ENCODE data around the gene PTPN20. TPM values are rescaled to one million over a fixed set of nuclear protein-coding genes. Genes with fewer than 3 reads are reported as not detected.
A peak's percentile ranks its signal among the peaks of the same experiment; 100 is the strongest.

PTPN20 gene
- total RNA-seq, 1 donor from 2014 or later: 0.97 TPM

DNA sequence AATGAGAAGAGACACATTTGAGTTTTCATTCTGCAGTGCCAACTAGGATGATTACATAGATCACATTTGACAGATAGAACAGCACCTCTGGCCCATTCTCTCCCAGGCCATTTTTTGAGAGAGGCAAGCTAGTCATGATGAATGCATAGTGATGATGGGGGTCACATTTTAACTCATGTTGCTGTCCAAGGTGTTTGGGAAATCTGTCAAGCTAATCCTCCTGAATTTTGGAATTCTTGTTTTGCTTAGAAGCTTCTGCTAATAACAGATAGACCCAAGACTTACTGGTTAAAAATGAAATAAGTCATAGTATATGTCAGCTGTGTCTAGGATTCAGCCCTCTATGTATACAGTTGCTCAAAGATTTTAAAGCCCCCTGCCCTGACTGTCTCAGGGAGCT, 101.0 kb downstream of the PTPN20 start:
- no peaks in the 10 kb centered on the region for H3K4me1 Mint-ChIP-seq (ENCODE audit: unreplicated experiment)
- no peak overlapping the region for H3K4me3 Mint-ChIP-seq (ENCODE audit: unreplicated experiment)
- no peaks in the 10 kb centered on the region for H3K36me3 Mint-ChIP-seq (ENCODE audit: low read depth, unreplicated experiment)
- no peaks in the 10 kb centered on the region for H3K9me3 Mint-ChIP-seq (ENCODE audit: unreplicated experiment)
- DNase-seq (ENCODE audit: low spot score): no peak
- TF ChIP-seq, protein P1, sequence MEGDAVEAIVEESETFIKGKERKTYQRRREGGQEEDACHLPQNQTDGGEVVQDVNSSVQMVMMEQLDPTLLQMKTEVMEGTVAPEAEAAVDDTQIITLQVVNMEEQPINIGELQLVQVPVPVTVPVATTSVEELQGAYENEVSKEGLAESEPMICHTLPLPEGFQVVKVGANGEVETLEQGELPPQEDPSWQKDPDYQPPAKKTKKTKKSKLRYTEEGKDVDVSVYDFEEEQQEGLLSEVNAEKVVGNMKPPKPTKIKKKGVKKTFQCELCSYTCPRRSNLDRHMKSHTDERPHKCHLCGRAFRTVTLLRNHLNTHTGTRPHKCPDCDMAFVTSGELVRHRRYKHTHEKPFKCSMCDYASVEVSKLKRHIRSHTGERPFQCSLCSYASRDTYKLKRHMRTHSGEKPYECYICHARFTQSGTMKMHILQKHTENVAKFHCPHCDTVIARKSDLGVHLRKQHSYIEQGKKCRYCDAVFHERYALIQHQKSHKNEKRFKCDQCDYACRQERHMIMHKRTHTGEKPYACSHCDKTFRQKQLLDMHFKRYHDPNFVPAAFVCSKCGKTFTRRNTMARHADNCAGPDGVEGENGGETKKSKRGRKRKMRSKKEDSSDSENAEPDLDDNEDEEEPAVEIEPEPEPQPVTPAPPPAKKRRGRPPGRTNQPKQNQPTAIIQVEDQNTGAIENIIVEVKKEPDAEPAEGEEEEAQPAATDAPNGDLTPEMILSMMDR (IDR thresholded peaks at IDR 0.05; ENCODE audit: unreplicated experiment): no peak
- peaks cover 1% of the 10 kb centered on the region for H3K27me3 Mint-ChIP-seq (ENCODE audit: unreplicated experiment)
- H3K27ac Mint-ChIP-seq (ENCODE audit: unreplicated experiment): peak overlapping the region; percentile 24

DNA sequence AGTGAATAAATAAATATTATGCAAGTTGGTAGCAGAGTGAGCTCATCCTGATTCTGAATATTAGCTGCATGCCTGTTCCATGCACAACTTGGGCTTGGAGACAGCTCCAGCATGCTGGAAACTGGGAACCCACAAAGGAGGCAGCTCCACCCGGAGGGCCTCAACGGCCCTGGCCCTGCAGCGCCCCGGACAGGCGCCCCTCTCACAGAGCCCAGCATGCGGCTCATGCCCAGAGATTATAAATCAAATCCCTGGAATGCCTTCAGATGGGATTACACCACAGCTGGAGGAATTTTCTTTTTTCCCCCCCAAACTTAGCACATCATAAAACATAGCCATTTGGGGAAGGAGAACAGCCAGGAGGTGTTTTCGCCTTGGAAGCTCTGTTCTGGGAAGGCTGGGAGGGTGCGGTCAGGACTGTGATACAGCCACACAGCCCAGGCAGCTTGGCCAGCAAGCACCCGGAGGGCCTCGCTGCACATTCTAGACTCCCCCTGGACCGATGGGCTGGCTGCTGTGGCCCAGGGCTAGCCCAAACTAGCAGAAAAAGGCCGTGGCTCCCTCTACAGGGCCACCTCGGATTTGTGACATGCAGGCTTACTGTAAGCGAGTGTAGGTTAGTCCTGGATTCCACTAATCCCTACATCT, 102.4 kb downstream of the PTPN20 start:
- Mint-ChIP-seq H3K9me3 (ENCODE audit: unreplicated experiment) (no peaks in the 10 kb centered on the region), H3K4me3 (ENCODE audit: unreplicated experiment) (no peak overlapping the region), H3K27me3 (ENCODE audit: unreplicated experiment) (peaks cover 1% of the 10 kb centered on the region), H3K4me1 (ENCODE audit: unreplicated experiment) (no peaks in the 10 kb centered on the region), H3K36me3 (ENCODE audit: low read depth, unreplicated experiment) (no peaks in the 10 kb centered on the region), H3K27ac (ENCODE audit: unreplicated experiment) (no peak overlapping the region)
- TF ChIP-seq, protein P1 (IDR thresholded peaks at IDR 0.05; ENCODE audit: unreplicated experiment): no peak
- DNase-seq (ENCODE audit: low spot score): no peak

DNA sequence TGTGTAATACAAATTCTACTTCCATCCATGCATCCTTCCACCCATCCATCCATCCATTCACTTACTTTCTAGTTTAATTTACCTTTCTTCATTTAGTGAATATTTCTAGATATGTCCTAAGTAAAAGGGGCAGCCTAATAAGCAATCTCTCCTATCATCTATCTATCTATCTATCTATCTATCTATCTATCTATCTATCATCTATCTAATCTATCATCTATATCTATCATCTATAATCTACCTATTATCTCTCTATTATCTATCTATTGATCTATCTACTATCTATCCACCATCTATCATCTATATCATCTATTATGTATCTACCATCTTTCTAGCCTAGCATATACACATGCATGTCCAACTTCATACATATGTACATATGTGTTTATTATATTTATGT, 104.2 kb downstream of the PTPN20 start:
- TF ChIP-seq, protein P1 (IDR thresholded peaks at IDR 0.05; ENCODE audit: unreplicated experiment): no peak
- Mint-ChIP-seq H3K9me3 (ENCODE audit: unreplicated experiment) (no peaks in the 10 kb centered on the region), H3K27ac (ENCODE audit: unreplicated experiment) (no peak overlapping the region), H3K27me3 (ENCODE audit: unreplicated experiment) (peaks cover 1% of the 10 kb centered on the region), H3K4me1 (ENCODE audit: unreplicated experiment) (no peaks in the 10 kb centered on the region), H3K4me3 (ENCODE audit: unreplicated experiment) (no peak overlapping the region), H3K36me3 (ENCODE audit: low read depth, unreplicated experiment) (no peaks in the 10 kb centered on the region)
- no peak for DNase-seq (ENCODE audit: low spot score)

DNA sequence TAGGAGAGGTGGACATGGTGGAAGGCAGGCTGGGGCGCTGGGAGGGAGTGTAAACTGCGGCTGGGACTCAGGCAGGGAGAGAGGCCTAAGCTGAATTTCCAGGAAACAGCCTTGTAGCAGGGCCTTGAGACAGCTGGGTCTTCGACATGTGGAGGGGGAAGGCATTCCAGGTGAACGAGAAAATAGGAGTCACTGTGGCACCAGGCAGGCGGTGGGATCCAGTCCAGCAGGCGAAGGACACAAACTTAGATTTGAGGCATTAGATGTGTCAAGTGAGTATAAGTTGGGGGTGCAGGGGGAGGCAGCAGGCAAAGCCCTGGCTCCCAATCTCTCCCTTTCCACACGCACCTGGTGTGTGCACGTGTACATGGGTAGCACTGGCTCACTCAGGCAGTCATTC, 105.3 kb downstream of the PTPN20 start:
- no peak for DNase-seq (ENCODE audit: low spot score)
- Mint-ChIP-seq H3K4me1 (ENCODE audit: unreplicated experiment) (no peaks in the 10 kb centered on the region), H3K36me3 (ENCODE audit: low read depth, unreplicated experiment) (no peaks in the 10 kb centered on the region), H3K9me3 (ENCODE audit: unreplicated experiment) (no peaks in the 10 kb centered on the region), H3K4me3 (ENCODE audit: unreplicated experiment) (no peak overlapping the region), H3K27me3 (ENCODE audit: unreplicated experiment) (no peaks in the 10 kb centered on the region), H3K27ac (ENCODE audit: unreplicated experiment) (no peak overlapping the region)
- TF ChIP-seq, protein P1 (IDR thresholded peaks at IDR 0.05; ENCODE audit: unreplicated experiment): no peak

DNA sequence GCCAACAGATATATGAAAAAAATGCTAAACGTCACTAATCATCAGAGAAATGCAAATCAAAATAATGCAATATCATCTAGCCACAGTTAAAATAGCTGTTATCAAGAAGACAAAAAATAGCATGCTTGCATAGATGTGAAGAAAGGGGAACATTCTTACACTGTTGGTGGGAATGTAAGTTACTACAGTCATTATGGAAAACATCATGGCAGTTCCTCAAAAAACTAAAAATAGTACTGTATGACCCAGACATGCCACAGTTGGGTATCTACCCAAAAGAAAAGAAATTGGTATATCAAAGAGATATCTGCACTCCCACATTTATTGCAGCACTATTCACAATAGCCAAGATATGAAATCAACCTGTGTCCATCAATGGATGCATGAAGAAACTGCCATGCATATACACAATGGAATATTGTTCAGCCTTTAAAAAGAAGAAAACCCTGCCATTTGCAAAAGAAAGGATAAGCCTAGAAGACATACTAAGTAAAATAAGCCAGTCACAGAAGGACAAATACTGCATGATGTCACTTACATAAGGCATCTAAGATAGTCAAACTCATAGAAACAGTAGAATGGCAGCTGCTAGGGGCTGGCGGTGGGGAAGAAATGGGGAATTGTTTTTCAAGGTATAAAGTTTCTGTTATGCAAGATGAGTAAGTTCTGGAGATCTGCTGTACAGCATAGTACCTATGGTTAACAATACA, 107.0 kb downstream of the PTPN20 start:
- Mint-ChIP-seq H3K27ac (ENCODE audit: unreplicated experiment) (no peak overlapping the region), H3K36me3 (ENCODE audit: low read depth, unreplicated experiment) (peaks cover 3% of the 10 kb centered on the region), H3K9me3 (ENCODE audit: unreplicated experiment) (no peaks in the 10 kb centered on the region), H3K4me1 (ENCODE audit: unreplicated experiment) (no peaks in the 10 kb centered on the region), H3K4me3 (ENCODE audit: unreplicated experiment) (no peak overlapping the region), H3K27me3 (ENCODE audit: unreplicated experiment) (no peaks in the 10 kb centered on the region)
- TF ChIP-seq, protein P1 (IDR thresholded peaks at IDR 0.05; ENCODE audit: unreplicated experiment): no peak
- no peak for DNase-seq (ENCODE audit: low spot score)
